AG04449 (cell line): ENCODE data around the gene PAN3.

ENCODE experiments used
- CTCF ChIA-PET: fragments of 350-600 bp; formaldehyde crosslinking; extraction: SDS; loops from one replicate; lab custom pipeline; 2021; ENCODE audit warnings: antibody characterized with exemption; lab: Yijun Ruan, JAX
- POLR2A ChIA-PET: fragments of 400-600, 350-600 bp; formaldehyde crosslinking; extraction: SDS; loops from one replicate; lab custom pipeline; 2020; ENCODE audit warnings: antibody characterized with exemption, inconsistent platforms; lab: Yijun Ruan, JAX
- DNase-seq: peaks from one replicate; pipeline ENCODE4 v3.0.0-alpha.2; 2010; ENCODE audit warnings: low read depth, low spot score
- H3K4me3 ChIP-seq: 2 replicates; pipeline ENCODE4 v1.5.1; 2011; ENCODE audit warnings: low read depth, mild to moderate bottlenecking, control low read depth, low read length
- CTCF ChIP-seq: IDR thresholded peaks from one replicate; pipeline ENCODE4 v1.5.1; 2011; ENCODE audit warnings: mild to moderate bottlenecking, moderate library complexity, low read length, control low read depth, inconsistent platforms; ENCODE audit not compliant: insufficient read depth; ENCODE audit errors: missing control alignments

PAN3 gene

GRCh38 chr13:28325022-28325421 is 186.7 kb downstream of the PAN3 start:
- ChIA-PET POLR2A (no interaction called here), CTCF (interaction anchor here (0.9 to 4.9 kb wide), 30 partner anchors 9 to 473 kb away, joined by 3 to 85 read pairs (median 6); partner anchors contain the start of gene POMP)
- no peak for DNase-seq
- no peak for TF ChIP-seq CTCF
- H3K4me3 ChIP-seq: no peak overlapping the region

GRCh38 chr13:28326056-28326455 is 187.7 kb downstream of the PAN3 start:
- ChIA-PET POLR2A (no interaction called here), CTCF (interaction anchor here (0.6 to 4.9 kb wide), 13 partner anchors 10 to 471 kb away, joined by 3 to 85 read pairs (median 5); partner anchors contain the start of gene POMP)
- H3K4me3 ChIP-seq: no peak overlapping the region
- no peak for DNase-seq
- TF ChIP-seq CTCF: no peak

GRCh38 chr13:28327373-28328270 is 189.3 kb downstream of the PAN3 start:
- TF ChIP-seq CTCF: no peak
- H3K4me3 ChIP-seq: no peak overlapping the region
- CTCF ChIA-PET: interaction anchor here (0.6 to 3.8 kb wide), 7 partner anchors 10 to 471 kb away, joined by 3 to 28 read pairs (median 4); no protein-coding TSS in a partner anchor
- no peak for DNase-seq
- POLR2A ChIA-PET: no interaction called here

GRCh38 chr13:28328271-28328607 is 189.9 kb downstream of the PAN3 start:
- POLR2A ChIA-PET: no interaction called here

GRCh38 chr13:28329395-28330158 is 191.2 kb downstream of the PAN3 start:
- ChIA-PET CTCF (interaction anchor here (0.9 to 1.7 kb wide), 5 partner anchors 8 to 309 kb away, joined by 3 to 8 read pairs (median 4); no protein-coding TSS in a partner anchor), POLR2A (no interaction called here)
- no peak for TF ChIP-seq CTCF
- H3K4me3 ChIP-seq: no peak overlapping the region
- peak; percentile 85 for DNase-seq

More at GRCh38 chr13:28328271-28328607, 189.9 kb downstream of the PAN3 start:
- no peak for DNase-seq
- no peak for TF ChIP-seq CTCF
- CTCF ChIA-PET: interaction anchor here (0.6 to 1.7 kb wide), 6 partner anchors 10 to 470 kb away, joined by 3 to 8 read pairs (median 4); no protein-coding TSS in a partner anchor
- no peak overlapping the region for H3K4me3 ChIP-seq
